Erythroblast (primary cell): ENCODE results near the gene MAGI1.

Experiments
- GATA1 ChIP-seq: IDR thresholded peaks from 2 replicates; pipeline ENCODE4 v1.6.1; 2011; ENCODE audit warnings: low read depth, mild to moderate bottlenecking, control low read depth, low read length, moderate library complexity
- POLR2A ChIP-seq: IDR thresholded peaks from 2 replicates; pipeline ENCODE4 v1.6.1; 2011; ENCODE audit warnings: mild to moderate bottlenecking, low read length

- TF ChIP-seq POLR2A (no peak), GATA1 (no peak)
These were observed 230.3 kb downstream of the MAGI1 start for GRCh38 chr3:65808407-65808806.
